Hepatocyte (in vitro differentiated cells): ENCODE data around the gene TNNT2.

Experiments
- EZH2 ChIP-seq: fragments of 200-600 bp; sonication (generic); IDR thresholded peaks from 2 replicates; pipeline ENCODE4 v1.6.1; 2016; ENCODE audit warnings: antibody characterized with exemption, mild to moderate bottlenecking, borderline replicate concordance
- EZH2phosphoT487 ChIP-seq: fragments of 200-600 bp; sonication (generic); IDR thresholded peaks from one replicate; pipeline ENCODE4 v1.6.1; 2018; ENCODE audit warnings: antibody characterized with exemption, mild to moderate bottlenecking, low read depth, moderate library complexity; ENCODE audit not compliant: unreplicated experiment, severe bottlenecking
- TF ChIP-seq, protein P1 (sequence below): fragments of 200-600 bp; sonication (generic); IDR thresholded peaks from 2 replicates; pipeline ENCODE4 v1.5.1; 2016; ENCODE audit warnings: antibody characterized with exemption, mild to moderate bottlenecking; ENCODE audit not compliant: poor library complexity

GRCh38 chr1:201350884-201351283, 26.6 kb downstream of the TNNT2 start:
- TF ChIP-seq, protein P1, sequence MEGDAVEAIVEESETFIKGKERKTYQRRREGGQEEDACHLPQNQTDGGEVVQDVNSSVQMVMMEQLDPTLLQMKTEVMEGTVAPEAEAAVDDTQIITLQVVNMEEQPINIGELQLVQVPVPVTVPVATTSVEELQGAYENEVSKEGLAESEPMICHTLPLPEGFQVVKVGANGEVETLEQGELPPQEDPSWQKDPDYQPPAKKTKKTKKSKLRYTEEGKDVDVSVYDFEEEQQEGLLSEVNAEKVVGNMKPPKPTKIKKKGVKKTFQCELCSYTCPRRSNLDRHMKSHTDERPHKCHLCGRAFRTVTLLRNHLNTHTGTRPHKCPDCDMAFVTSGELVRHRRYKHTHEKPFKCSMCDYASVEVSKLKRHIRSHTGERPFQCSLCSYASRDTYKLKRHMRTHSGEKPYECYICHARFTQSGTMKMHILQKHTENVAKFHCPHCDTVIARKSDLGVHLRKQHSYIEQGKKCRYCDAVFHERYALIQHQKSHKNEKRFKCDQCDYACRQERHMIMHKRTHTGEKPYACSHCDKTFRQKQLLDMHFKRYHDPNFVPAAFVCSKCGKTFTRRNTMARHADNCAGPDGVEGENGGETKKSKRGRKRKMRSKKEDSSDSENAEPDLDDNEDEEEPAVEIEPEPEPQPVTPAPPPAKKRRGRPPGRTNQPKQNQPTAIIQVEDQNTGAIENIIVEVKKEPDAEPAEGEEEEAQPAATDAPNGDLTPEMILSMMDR: no peak
- TF ChIP-seq EZH2phosphoT487: no peak
- no peak for TF ChIP-seq EZH2
